Ishikawa (cell line): ENCODE measurements around the gene NPTXR.

Experiments used
- CEBPB ChIP-seq: IDR thresholded peaks from 2 replicates; pipeline ENCODE4 v1.6.1; 2012
- CREB1 ChIP-seq: IDR thresholded peaks from 2 replicates; pipeline ENCODE4 v1.6.1; 2012; ENCODE audit warnings: low read depth
- EGR1 ChIP-seq: IDR thresholded peaks from 2 replicates; pipeline ENCODE4 v1.6.1; 2012
- EP300 ChIP-seq: IDR thresholded peaks from 2 replicates; pipeline ENCODE4 v1.6.1; 2012; ENCODE audit warnings: borderline replicate concordance
- FOXM1 ChIP-seq: IDR thresholded peaks from 2 replicates; pipeline ENCODE4 v1.6.1; 2012; ENCODE audit warnings: low read depth, borderline replicate concordance
- MAX ChIP-seq: IDR thresholded peaks from 2 replicates; pipeline ENCODE4 v1.6.1; 2012
- NFIC ChIP-seq: IDR thresholded peaks from 2 replicates; pipeline ENCODE4 v1.6.1; 2012
- RAD21 ChIP-seq: IDR thresholded peaks from 2 replicates; pipeline ENCODE4 v1.6.1; 2012; ENCODE audit warnings: low read depth
- REST ChIP-seq: IDR thresholded peaks from 2 replicates; pipeline ENCODE4 v1.6.1; 2012; ENCODE audit warnings: low read depth, mild to moderate bottlenecking
- TAF1 ChIP-seq: IDR thresholded peaks from 2 replicates; pipeline ENCODE4 v1.6.1; 2012; ENCODE audit warnings: low read depth, mild to moderate bottlenecking
- TCF12 ChIP-seq: IDR thresholded peaks from 2 replicates; pipeline ENCODE4 v1.6.1; 2012; ENCODE audit warnings: low read depth
- TEAD4 ChIP-seq: IDR thresholded peaks from 2 replicates; pipeline ENCODE4 v1.6.1; 2012
- YY1 ChIP-seq: IDR thresholded peaks from 2 replicates; pipeline ENCODE4 v1.6.1; 2012; ENCODE audit warnings: low read depth
- ZBTB7A ChIP-seq: IDR thresholded peaks from 2 replicates; pipeline ENCODE4 v1.6.1; 2012; ENCODE audit warnings: low read depth
- TF ChIP-seq, protein P1 (sequence below): IDR thresholded peaks from 2 replicates; pipeline ENCODE4 v1.6.1; 2012

The NPTXR gene

GRCh38 chr22:38845004-38845740 is 1.3 kb upstream of the NPTXR start:
- TF ChIP-seq, protein P1, sequence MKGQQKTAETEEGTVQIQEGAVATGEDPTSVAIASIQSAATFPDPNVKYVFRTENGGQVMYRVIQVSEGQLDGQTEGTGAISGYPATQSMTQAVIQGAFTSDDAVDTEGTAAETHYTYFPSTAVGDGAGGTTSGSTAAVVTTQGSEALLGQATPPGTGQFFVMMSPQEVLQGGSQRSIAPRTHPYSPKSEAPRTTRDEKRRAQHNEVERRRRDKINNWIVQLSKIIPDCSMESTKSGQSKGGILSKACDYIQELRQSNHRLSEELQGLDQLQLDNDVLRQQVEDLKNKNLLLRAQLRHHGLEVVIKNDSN: no peak
- TF ChIP-seq REST (no peak), TAF1 (no peak), MAX (no peak), CEBPB (no peak), TEAD4 (no peak), TCF12 (no peak), EP300 (no peak), YY1 (no peak), NFIC (no peak), CREB1 (no peak), EGR1 (no peak), ZBTB7A (no peak), FOXM1 (no peak), RAD21 (no peak)

GRCh38 chr22:38844315-38845003 is 631 bp upstream of the NPTXR start:
- TF ChIP-seq EGR1: no peak
- TF ChIP-seq REST: peak; percentile 53; the same call in 1 of the 2 replicates

DNA sequence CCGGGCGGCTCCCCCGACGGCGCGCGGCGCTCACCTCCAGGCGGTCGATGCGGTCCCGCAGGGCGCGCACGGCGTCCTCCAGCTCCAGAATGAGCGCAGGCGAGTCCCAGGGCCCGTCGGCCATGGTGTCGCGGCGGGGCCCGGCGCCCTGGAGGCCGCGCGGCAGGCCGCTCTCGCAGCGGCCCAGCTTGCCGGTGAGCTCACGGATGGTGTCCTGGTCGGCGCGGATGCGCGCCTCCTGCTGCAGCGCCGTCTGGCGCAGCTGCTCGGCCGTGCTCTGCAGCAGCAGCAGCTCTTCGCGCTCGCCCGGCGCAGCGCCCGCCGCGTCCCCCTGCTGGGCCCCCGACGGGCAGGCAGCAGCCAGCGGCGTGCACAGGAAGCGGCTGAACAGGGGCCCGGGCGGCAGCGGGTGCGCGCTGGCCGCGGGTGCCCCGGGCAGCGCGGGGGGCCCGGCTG is 599 bp downstream of the NPTXR start:
- TF ChIP-seq, protein P1: no peak
- peak; percentile 2; the same call in 1 of the 2 replicates for TF ChIP-seq TEAD4

DNA sequence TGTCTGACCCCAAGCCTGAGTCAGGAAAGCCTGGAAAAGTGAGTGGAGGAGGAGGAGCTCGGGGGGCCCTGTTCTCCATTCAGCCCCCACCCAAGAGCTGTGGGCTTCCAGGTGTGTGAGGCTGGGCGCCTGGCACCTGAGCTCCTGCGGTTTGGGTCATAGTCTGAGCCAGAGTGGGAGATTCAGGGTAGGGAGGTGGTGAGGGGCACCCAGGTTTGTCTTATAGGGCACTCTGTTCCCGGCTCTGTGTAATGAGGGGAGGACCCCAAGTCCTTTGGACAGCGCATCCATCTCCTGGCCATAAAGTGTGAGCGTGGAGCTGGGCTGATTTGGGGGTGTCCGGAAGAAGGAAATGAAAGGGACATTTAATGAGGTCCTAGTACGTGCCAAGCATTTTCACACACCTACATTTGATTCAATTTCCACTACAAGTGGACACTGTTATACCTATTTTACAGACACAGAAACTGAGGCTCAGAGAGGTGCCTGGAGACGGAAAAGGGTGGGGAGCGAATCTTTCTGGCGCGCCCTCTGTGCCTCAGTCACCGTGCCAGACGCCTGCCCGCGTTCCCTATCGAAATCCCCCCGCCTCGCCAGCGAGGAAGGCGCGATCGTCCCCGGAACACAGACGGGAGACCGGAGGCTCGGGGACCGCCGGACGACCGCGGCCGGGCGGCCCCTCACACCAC is 1.2 kb downstream of the NPTXR start:
- TF ChIP-seq RAD21: no peak
- no peak for TF ChIP-seq CEBPB
- TF ChIP-seq FOXM1: no peak
- no peak for TF ChIP-seq NFIC
- TF ChIP-seq TEAD4: no peak

DNA sequence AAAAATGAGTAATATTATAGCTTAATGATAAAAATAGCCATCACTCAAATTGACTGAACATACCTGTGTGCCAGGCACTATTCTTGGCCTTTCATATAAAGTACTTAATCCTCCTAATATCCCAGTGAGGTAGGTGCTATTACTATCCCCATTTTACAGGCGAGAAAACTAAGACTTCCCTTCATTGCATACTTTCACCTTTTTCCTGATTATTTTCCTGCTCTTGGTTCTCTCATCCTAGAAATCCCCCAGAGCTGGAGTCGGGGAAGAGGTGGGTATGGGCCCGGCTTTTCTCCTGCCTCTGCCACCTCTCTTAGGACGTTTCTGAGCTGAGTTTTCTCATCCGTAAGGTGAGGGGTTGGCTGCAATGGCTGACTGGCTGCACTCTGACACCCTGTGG is 2.2 kb downstream of the NPTXR start:
- TF ChIP-seq, protein P1: no peak
- no peak for TF ChIP-seq REST
